HEK293T (cell line): ENCODE measurements around the gene SRGAP3.

ENCODE experiments used
- CTCF ChIA-PET: fragments of 350-600 bp; formaldehyde crosslinking; extraction: SDS; loops from one replicate; lab custom pipeline; 2021; ENCODE audit warnings: antibody characterized with exemption, inconsistent platforms; lab: Yijun Ruan, JAX
- POLR2A ChIA-PET: fragments of 350-600 bp; formaldehyde crosslinking; extraction: SDS; loops from one replicate; lab custom pipeline; 2020; ENCODE audit warnings: antibody characterized with exemption, inconsistent platforms; lab: Yijun Ruan, JAX
- DNase-seq: peaks from one replicate; pipeline ENCODE4 v3.0.0; 2012; ENCODE audit warnings: mixed read lengths; ENCODE audit errors: extremely low spot score
- ARNT ChIP-seq: fragments of 450-650 bp; IDR thresholded peaks from 2 replicates; pipeline ENCODE4 v1.6.1; 2017; ENCODE audit warnings: mild to moderate bottlenecking
- BHLHE40 ChIP-seq: fragments of 450-650 bp; IDR thresholded peaks from 2 replicates; pipeline ENCODE4 v1.6.1; 2016; ENCODE audit warnings: mild to moderate bottlenecking, moderate library complexity, borderline replicate concordance
- CTBP1 ChIP-seq: fragments of 450-650 bp; IDR thresholded peaks from 2 replicates; pipeline ENCODE4 v1.6.1; 2016; ENCODE audit warnings: borderline replicate concordance
- ELF4 ChIP-seq: fragments of 450-650 bp; IDR thresholded peaks from 2 replicates; pipeline ENCODE4 v1.6.1; 2017; ENCODE audit warnings: antibody characterized with exemption
- FOXA1 ChIP-seq: fragments of 450-650 bp; IDR thresholded peaks from 2 replicates; pipeline ENCODE4 v1.6.1; 2016; ENCODE audit warnings: mild to moderate bottlenecking
- FOXK2 ChIP-seq: fragments of 450-650 bp; IDR thresholded peaks from 2 replicates; pipeline ENCODE4 v1.6.1; 2016; ENCODE audit warnings: mild to moderate bottlenecking
- FOXM1 ChIP-seq: fragments of 450-650 bp; IDR thresholded peaks from 2 replicates; pipeline ENCODE4 v1.6.1; 2017; ENCODE audit warnings: mild to moderate bottlenecking, borderline replicate concordance
- HDGF ChIP-seq: fragments of 450-650 bp; IDR thresholded peaks from 2 replicates; pipeline ENCODE4 v1.6.1; 2017; ENCODE audit warnings: antibody characterized with exemption, borderline replicate concordance
- L3MBTL2 ChIP-seq: fragments of 450-650 bp; conservative IDR thresholded peaks from 2 replicates; pipeline ENCODE4 v1.6.1; 2016; ENCODE audit warnings: mild to moderate bottlenecking
- LEF1 ChIP-seq: fragments of 450-650 bp; IDR thresholded peaks from 2 replicates; pipeline ENCODE4 v1.6.1; 2017; ENCODE audit warnings: mild to moderate bottlenecking, borderline replicate concordance
- NFRKB ChIP-seq: fragments of 450-650 bp; IDR thresholded peaks from 2 replicates; pipeline ENCODE4 v1.6.1; 2016; ENCODE audit warnings: mild to moderate bottlenecking, moderate library complexity
- SP1 ChIP-seq: fragments of 450-650 bp; IDR thresholded peaks from 2 replicates; pipeline ENCODE4 v1.6.1; 2017
- SUZ12 ChIP-seq: fragments of 450-650 bp; IDR thresholded peaks from 2 replicates; pipeline ENCODE4 v1.6.1; 2016; ENCODE audit warnings: mild to moderate bottlenecking
- TARDBP ChIP-seq: fragments of 450-650 bp; IDR thresholded peaks from 2 replicates; pipeline ENCODE4 v1.6.1; 2016
- ZNF384 ChIP-seq: fragments of 450-650 bp; IDR thresholded peaks from 2 replicates; pipeline ENCODE4 v1.6.1; 2016
- TF ChIP-seq, protein P1 (sequence below): fragments of 450-650 bp; IDR thresholded peaks from 2 replicates; pipeline ENCODE4 v1.6.1; 2016

SRGAP3 gene

GRCh38 chr3:8962226-8962861, 287.1 kb downstream of the SRGAP3 start:
- CTCF ChIA-PET: no interaction called here
- POLR2A ChIA-PET: interaction anchor here (0.7 to 1.4 kb wide), 2 partner anchors 8 to 14 kb away, joined by 3 read pairs; no protein-coding TSS in a partner anchor
- no peak for DNase-seq
- TF ChIP-seq, protein P1, sequence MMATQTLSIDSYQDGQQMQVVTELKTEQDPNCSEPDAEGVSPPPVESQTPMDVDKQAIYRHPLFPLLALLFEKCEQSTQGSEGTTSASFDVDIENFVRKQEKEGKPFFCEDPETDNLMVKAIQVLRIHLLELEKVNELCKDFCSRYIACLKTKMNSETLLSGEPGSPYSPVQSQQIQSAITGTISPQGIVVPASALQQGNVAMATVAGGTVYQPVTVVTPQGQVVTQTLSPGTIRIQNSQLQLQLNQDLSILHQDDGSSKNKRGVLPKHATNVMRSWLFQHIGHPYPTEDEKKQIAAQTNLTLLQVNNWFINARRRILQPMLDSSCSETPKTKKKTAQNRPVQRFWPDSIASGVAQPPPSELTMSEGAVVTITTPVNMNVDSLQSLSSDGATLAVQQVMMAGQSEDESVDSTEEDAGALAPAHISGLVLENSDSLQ: no peak
- TF ChIP-seq ARNT (no peak), LEF1 (no peak), SUZ12 (no peak), BHLHE40 (no peak), SP1 (no peak)

GRCh38 chr3:8959668-8960067, 289.8 kb downstream of the SRGAP3 start:
- TF ChIP-seq ZNF384: no peak
- no peak for TF ChIP-seq L3MBTL2
- no peak for TF ChIP-seq FOXM1
- no peak for TF ChIP-seq HDGF
- no peak for TF ChIP-seq NFRKB
- TF ChIP-seq TARDBP: no peak
- TF ChIP-seq CTBP1: no peak
- TF ChIP-seq SUZ12: no peak
- no peak for TF ChIP-seq LEF1
- TF ChIP-seq ELF4: no peak
- ChIA-PET CTCF (no interaction called here), POLR2A (no interaction called here)
- no peak for DNase-seq

- DNase-seq: no peak
- CTCF ChIA-PET: no interaction called here
- TF ChIP-seq TARDBP (no peak), ARNT (no peak), SUZ12 (no peak), L3MBTL2 (no peak), HDGF (no peak), SP1 (no peak), CTBP1 (no peak), FOXK2 (no peak), FOXM1 (no peak), ZNF384 (no peak), LEF1 (no peak), BHLHE40 (no peak), FOXA1 (no peak), ELF4 (no peak)
- TF ChIP-seq, protein P1: no peak
- POLR2A ChIA-PET: no interaction called here
Measured at GRCh38 chr3:8954938-8955763, 294.3 kb downstream of the SRGAP3 start.

DNA sequence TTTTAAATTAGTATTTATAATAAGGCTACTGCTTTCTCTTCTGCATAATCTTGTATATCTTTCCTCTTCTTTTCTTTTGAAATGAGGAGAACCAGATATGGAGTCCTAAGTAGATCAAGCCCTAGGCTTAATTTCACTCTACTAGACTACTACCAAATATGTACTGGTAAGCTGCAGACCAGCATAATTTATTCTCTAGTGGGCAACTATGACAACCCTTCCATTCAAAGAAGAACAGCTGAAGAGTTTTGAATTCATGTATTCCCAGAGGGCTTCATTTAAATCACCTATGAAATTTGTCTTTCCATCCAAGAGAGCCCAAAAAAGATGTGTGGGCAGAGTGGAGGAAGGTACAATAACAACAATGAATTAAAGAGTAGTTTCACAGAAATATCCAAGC, 296.1 kb downstream of the SRGAP3 start:
- ChIA-PET POLR2A (no interaction called here), CTCF (no interaction called here)
- no peak for DNase-seq
- TF ChIP-seq ZNF384: no peak
- no peak for TF ChIP-seq LEF1
- no peak for TF ChIP-seq FOXA1
- no peak for TF ChIP-seq ARNT
- no peak for TF ChIP-seq FOXM1
- no peak for TF ChIP-seq BHLHE40
- TF ChIP-seq CTBP1: no peak
- no peak for TF ChIP-seq SP1
- no peak for TF ChIP-seq ELF4
- TF ChIP-seq FOXK2: no peak
- TF ChIP-seq, protein P1: no peak
- TF ChIP-seq HDGF: no peak
- TF ChIP-seq L3MBTL2: no peak
- no peak for TF ChIP-seq NFRKB
- TF ChIP-seq TARDBP: no peak
- no peak for TF ChIP-seq SUZ12

DNA sequence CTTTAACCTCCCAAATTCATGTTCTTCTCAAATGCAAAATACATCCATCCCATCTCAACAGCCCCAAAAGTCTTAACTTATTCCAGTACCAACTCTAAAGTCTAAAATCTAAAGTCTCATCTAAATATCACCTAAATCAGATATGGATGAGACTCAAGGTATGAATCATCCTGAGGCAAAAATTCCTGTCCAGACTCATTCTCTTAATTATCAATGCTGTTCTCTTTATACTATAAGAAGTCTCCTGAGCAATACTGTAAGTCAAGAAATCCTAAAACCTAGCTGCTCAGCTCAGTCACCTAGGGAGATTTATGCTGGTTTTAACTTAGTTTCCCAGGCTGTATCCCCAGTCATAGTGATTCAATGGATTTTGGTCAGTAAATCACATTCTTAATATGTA, 297.3 kb downstream of the SRGAP3 start:
- DNase-seq: no peak
- no peak for TF ChIP-seq FOXA1
- TF ChIP-seq SUZ12: no peak
- TF ChIP-seq NFRKB: no peak
- TF ChIP-seq TARDBP: no peak
- TF ChIP-seq FOXK2: no peak
- TF ChIP-seq ZNF384: no peak
- TF ChIP-seq SP1: no peak
- TF ChIP-seq, protein P1: no peak
- ChIA-PET CTCF (no interaction called here), POLR2A (no interaction called here)
